ENCODE data around the gene ASPA. TPM values are rescaled to one million over a fixed set of nuclear protein-coding genes. Genes with fewer than 3 reads are reported as not detected.
A peak's percentile ranks its signal among the peaks of the same experiment; 100 is the strongest.
"Not testable (repeated sequence)": the region's sequence is repeated elsewhere in the genome, so short reads cannot be mapped to it uniquely, and the experiment has no call there.

Gene ASPA
- 3.8 TPM for total RNA-seq
- long read RNA-seq, result 0 reads

GRCh38 chr17:3475812-3476610, at the start of gene ASPA:
ASPA (plus strand) TSS chr17:3475997; CDS start chr17:3476160, 163 bp downstream.
- intact Hi-C loops (cut with DNase I), result no loop called here
- no peak for DNase-seq (ENCODE audit: missing footprints)
- ATAC-seq, result peak; percentile 64

GRCh38 chr17:3433215-3433614, 42.6 kb upstream of the ASPA start:
- DNase-seq (ENCODE audit: missing footprints); intact Hi-C loops (cut with DNase I); ATAC-seq: not testable (repeated sequence)

DNA sequence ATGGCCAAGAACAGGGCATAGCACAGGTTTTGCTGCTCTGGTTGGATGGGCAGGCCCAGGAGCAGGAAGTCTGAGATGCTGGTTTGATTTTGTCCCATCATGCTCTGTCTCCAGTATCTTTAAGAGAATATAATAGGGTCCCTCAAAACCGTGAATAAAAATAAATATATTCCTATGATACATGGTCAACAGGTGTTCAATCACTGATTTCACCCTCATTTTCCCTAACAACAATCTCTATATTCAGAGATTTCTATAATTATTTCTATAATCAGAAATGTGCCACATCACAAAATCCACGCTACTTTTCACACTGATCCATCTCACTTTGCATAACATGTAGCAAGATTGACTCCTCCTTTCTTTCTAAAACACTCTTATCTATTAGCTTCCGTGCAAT, 42.1 kb upstream of the ASPA start, which contains the start of gene OR1E2:
Gene OR1E2 (minus strand): TSS at position 101 of the 400 bp plus-strand sequence. CDS start 0 bp downstream, at position 101.
- DNase-seq (ENCODE audit: missing footprints), result no peak
- no peak for ATAC-seq
- intact Hi-C loops (cut with DNase I), result no loop called here

- DNase-seq (ENCODE audit: missing footprints) (no peak), ATAC-seq (no peak)
- intact Hi-C loops (cut with DNase I), result no loop called here
Measured at GRCh38 chr17:3438368-3438767, 37.4 kb upstream of the ASPA start.

DNA sequence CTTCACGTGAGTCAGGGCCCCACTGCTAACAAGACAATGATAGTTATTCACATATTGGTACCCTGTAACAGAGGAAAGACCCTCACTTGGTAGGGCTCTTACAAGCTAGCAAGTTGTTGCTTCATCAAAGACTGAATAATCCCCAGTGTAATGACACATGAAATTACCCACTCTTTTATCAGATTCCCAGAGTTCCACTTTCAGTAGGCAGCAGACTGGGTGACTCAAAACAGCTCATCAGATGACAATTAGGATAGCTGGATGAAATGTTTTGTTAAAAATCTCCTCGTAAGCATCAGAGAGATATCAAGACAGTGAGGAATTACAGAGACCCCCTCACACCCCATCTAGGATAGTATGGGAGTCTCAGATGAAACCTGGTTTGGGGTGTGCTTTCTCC, 35.3 kb upstream of the ASPA start:
- DNase-seq (ENCODE audit: missing footprints) (no peak), ATAC-seq (no peak)
- intact Hi-C loops (cut with DNase I), result no loop called here

- DNase-seq (ENCODE audit: missing footprints) (no peak), ATAC-seq (no peak)
- intact Hi-C loops (cut with DNase I), result no loop called here
Measured at GRCh38 chr17:3447625-3448024, 28.2 kb upstream of the ASPA start.

GRCh38 chr17:3448059-3448665, 27.6 kb upstream of the ASPA start:
- ATAC-seq, result no peak
- intact Hi-C loops (cut with DNase I), result no loop called here

GRCh38 chr17:3466355-3466754, 9.4 kb upstream of the ASPA start:
- DNase-seq (ENCODE audit: missing footprints); ATAC-seq; intact Hi-C loops (cut with DNase I): not testable (repeated sequence)

More at GRCh38 chr17:3448059-3448665, 27.6 kb upstream of the ASPA start:
- DNase-seq (ENCODE audit: missing footprints), result no peak

DNA sequence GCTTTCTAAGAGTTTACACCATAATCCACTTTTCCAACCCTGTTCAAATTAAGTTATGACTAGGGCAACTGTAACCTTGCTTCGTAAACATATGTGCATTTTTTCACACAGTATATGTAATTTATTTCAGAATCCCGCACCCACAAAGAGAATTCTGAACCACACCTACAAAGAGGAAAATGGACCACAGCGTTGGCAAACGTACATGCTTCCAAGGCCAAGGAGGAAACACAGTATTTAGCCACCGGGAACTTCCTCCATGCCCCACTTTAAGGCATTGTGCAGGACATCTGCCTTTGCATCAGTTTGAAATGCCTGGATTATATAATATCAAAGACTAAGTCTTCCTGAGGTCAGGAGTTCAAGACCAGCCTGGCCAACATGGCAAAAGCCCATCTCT, 6.3 kb upstream of the ASPA start:
- ATAC-seq (no peak), DNase-seq (ENCODE audit: missing footprints) (no peak)
- intact Hi-C loops (cut with DNase I), result no loop called here

GRCh38 chr17:3471599-3471998, 4.2 kb upstream of the ASPA start, which contains the start of gene SPATA22:
SPATA22 (minus strand) TSS chr17:3471819; CDS start chr17:3469325, 2,494 bp downstream.
- intact Hi-C loops (cut with DNase I), result no loop called here
- ATAC-seq (no peak), DNase-seq (ENCODE audit: missing footprints) (no peak)

DNA sequence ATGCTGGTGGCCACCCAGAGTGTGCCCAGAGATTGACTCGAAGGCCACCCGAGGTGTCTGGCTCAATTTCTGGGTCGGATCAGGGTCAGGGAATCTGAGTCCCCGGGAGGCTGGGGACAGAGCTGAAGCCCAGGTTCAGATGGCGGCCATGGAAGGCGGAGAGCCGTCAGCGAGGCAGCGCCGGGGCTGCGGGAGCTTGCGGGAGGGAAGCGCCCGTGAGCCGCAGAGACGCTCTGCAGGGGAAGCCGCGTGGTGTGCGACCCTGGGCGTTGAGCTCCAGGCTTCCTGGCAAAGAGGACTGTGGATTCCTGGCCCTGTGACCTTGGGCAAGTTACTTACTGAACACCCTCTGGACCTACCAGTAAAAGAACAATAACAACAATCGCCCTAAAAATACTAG, 3.7 kb upstream of the ASPA start:
- intact Hi-C loops (cut with DNase I), result no loop called here
- no peak for DNase-seq (ENCODE audit: missing footprints)
- ATAC-seq, result no peak

- no peak for DNase-seq (ENCODE audit: missing footprints)
- ATAC-seq, result no peak
- intact Hi-C loops (cut with DNase I), result no loop called here
Measured at GRCh38 chr17:3474212-3474611, 1.6 kb upstream of the ASPA start.

GRCh38 chr17:3475251-3475685, 529 bp upstream of the ASPA start:
- DNase-seq (ENCODE audit: missing footprints) (no peak), ATAC-seq (no peak)
- intact Hi-C loops (cut with DNase I), result no loop called here

DNA sequence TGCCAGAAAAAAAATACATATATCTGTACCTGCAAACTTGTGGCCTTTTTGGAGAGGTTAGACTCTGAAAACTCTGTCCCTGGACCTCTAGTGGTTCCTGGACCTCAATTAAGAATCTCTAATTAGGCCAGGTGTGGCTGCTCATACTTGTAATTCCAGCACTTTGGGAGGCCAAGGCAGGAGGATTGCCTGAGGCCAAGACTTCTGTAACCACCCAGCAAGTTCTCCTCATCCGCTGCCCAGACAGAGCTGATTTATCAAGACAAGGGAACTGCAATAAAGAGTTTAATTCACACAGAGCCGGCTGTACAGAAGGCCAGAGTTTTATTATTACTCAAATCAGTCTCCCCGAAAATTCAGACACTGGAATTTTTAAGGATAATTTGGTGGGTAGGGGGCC, 4.2 kb downstream of the ASPA start:
- no peak for ATAC-seq
- intact Hi-C loops (cut with DNase I), result no loop called here

DNA sequence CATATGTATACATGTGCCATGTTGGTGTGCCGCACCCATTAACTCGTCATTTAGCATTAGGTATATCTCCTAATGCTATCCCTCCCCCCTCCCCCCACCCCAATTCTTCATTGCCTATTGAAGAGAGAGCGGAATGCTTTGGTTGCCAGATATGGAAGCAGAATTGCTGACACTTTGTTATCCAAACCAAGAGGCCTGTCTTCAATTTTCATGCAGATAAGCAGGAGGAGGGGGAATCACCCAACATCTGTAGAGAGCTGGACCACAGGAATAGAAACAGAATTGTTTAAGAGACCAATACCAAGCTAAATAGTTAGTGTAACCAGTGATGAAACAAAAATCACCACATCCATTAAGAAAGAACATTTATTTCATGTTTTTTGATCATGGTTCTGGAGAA, 7.1 kb downstream of the ASPA start:
- intact Hi-C loops (cut with DNase I), result no loop called here
- DNase-seq (ENCODE audit: missing footprints), result no peak
- no peak for ATAC-seq

More for the DNA sequence above, 4.2 kb downstream of the ASPA start:
- DNase-seq (ENCODE audit: missing footprints), result no peak

GRCh38 chr17:3485481-3486068, 9.8 kb downstream of the ASPA start:
- no peak for ATAC-seq
- intact Hi-C loops (cut with DNase I), result no loop called here

DNA sequence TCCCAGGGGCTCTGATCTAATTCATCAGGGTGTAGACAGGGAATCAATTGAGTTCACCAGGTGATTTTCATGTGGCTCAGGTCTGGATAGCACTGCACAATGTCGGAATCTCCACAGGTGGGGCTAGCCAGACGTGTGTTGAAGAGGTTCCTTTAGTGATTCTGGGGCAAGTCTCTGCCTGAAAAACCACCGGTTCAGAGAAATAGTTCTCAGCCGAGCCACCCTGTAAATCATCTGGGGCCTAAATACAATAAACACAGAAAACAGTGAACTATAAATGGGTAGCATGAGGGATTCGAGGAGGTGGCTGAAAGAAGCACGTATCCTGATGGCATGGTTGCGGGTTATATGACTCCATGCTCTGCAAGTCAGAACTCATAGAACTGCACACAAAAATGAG, 21.3 kb downstream of the ASPA start:
- DNase-seq (ENCODE audit: missing footprints) (no peak), ATAC-seq (no peak)
- intact Hi-C loops (cut with DNase I), result no loop called here

More at GRCh38 chr17:3485481-3486068, 9.8 kb downstream of the ASPA start:
- DNase-seq (ENCODE audit: missing footprints), result no peak

DNA sequence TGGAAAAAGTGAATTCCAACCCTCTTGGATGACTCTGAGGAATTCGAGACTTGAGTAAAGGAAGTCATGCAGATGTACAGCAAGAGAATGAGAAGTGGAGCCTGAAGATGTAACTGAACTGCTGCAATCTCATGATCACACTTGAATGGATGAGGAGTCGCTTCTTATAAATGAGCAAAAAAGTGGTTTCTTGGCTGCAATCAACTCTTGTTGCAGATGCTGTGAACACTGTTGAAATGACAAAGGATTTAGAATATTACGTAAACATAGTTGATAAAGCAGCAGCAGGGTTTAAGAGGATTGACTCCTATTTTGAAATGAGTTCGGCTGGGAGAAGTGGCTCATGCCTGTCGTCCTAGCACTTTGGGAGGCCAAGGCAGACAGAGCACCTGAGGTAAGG, 25.5 kb downstream of the ASPA start:
- intact Hi-C loops (cut with DNase I), result no loop called here
- DNase-seq (ENCODE audit: missing footprints) (no peak), ATAC-seq (no peak)

DNA sequence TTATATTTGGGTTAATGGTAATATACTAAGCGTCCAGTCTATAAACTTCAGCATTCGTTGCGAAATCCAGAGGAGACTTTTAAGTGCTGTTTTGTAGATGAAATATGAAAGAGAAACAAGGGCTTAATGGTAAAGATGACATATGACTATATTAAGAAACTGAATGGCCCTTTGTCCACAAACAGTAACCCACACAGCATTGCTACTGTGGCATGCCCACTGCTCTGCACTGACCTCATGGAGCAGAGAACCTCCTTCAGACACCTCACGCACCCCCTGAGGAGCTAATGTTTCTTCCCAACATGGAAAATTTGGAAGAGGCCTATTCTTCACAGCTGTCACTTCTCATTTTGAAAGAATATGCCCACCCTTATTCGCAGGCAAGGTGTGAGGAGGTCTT, 26.7 kb downstream of the ASPA start:
- intact Hi-C loops (cut with DNase I), result no loop called here
- ATAC-seq, result no peak
- no peak for DNase-seq (ENCODE audit: missing footprints)

GRCh38 chr17:3503285-3503684, 27.5 kb downstream of the ASPA start:
- DNase-seq (ENCODE audit: missing footprints), result no peak
- intact Hi-C loops (cut with DNase I), result no loop called here
- no peak for ATAC-seq
